Nephron progenitor cell (in vitro differentiated cells): ENCODE results near the gene REV1.

Experiments
- DNase-seq: peaks from one replicate; pipeline ENCODE4 v3.0.0; 2021
- H3K27ac Mint-ChIP-seq: 2 replicates; pipeline ENCODE4 v1.8.0; 2021; ENCODE audit warnings: mild to moderate bottlenecking, moderate library complexity, mixed read lengths
- H3K27me3 Mint-ChIP-seq: 2 replicates; pipeline ENCODE4 v1.8.0; 2021; ENCODE audit warnings: mild to moderate bottlenecking, low read depth, mixed read lengths; ENCODE audit not compliant: poor library complexity
- H3K36me3 Mint-ChIP-seq: 2 replicates; pipeline ENCODE4 v1.8.0; 2021; ENCODE audit warnings: low read depth, mixed read lengths
- H3K4me1 Mint-ChIP-seq: 2 replicates; pipeline ENCODE4 v1.8.0; 2021; ENCODE audit warnings: mixed read lengths
- H3K4me3 Mint-ChIP-seq: 2 replicates; pipeline ENCODE4 v1.8.0; 2021; ENCODE audit warnings: mild to moderate bottlenecking, moderate library complexity, mixed read lengths
- H3K9me3 Mint-ChIP-seq: 2 replicates; pipeline ENCODE4 v1.8.0; 2021; ENCODE audit warnings: mild to moderate bottlenecking, moderate library complexity, mixed read lengths
- CTCF ChIP-seq: fragments of 200-600 bp; sonication (generic); IDR thresholded peaks from 2 replicates; pipeline ENCODE4 v1.5.0; 2021; ENCODE audit warnings: antibody characterized with exemption

REV1 gene

GRCh38 chr2:99430614-99431291 lies 59.1 kb downstream of the REV1 start:
- TF ChIP-seq CTCF, result no peak
- Mint-ChIP-seq H3K9me3 (no peaks in the 10 kb centered on the region), H3K4me1 (no peaks in the 10 kb centered on the region), H3K4me3 (no peak overlapping the region), H3K36me3 (peaks cover 56% of the 10 kb centered on the region), H3K27me3 (peaks cover 7% of the 10 kb centered on the region), H3K27ac (peak overlapping the region; percentile 72)
- DNase-seq, result no peak

GRCh38 chr2:99425022-99425421 lies 64.8 kb downstream of the REV1 start:
- no peak for TF ChIP-seq CTCF
- DNase-seq, result no peak
- H3K9me3 Mint-ChIP-seq, result no peaks in the 10 kb centered on the region
- no peak overlapping the region for H3K4me3 Mint-ChIP-seq
- peaks cover 77% of the 10 kb centered on the region for H3K36me3 Mint-ChIP-seq
- peaks cover 7% of the 10 kb centered on the region for H3K27me3 Mint-ChIP-seq
- H3K4me1 Mint-ChIP-seq, result no peaks in the 10 kb centered on the region
- H3K27ac Mint-ChIP-seq, result no peak overlapping the region

- H3K4me1 Mint-ChIP-seq, result no peaks in the 10 kb centered on the region
- peaks cover 7% of the 10 kb centered on the region for H3K27me3 Mint-ChIP-seq
- no peak for TF ChIP-seq CTCF
- peaks cover 78% of the 10 kb centered on the region for H3K36me3 Mint-ChIP-seq
- DNase-seq, result no peak
- no peaks in the 10 kb centered on the region for H3K9me3 Mint-ChIP-seq
- H3K4me3 Mint-ChIP-seq, result no peak overlapping the region
- H3K27ac Mint-ChIP-seq, result no peak overlapping the region
Observed at GRCh38 chr2:99424371-99424770, 65.4 kb downstream of the REV1 start.

GRCh38 chr2:99422599-99422998 lies 67.2 kb downstream of the REV1 start:
- H3K27me3 Mint-ChIP-seq, result peaks cover 4% of the 10 kb centered on the region
- peaks cover 78% of the 10 kb centered on the region for H3K36me3 Mint-ChIP-seq
- no peak overlapping the region for H3K4me3 Mint-ChIP-seq
- H3K4me1 Mint-ChIP-seq, result no peaks in the 10 kb centered on the region
- H3K9me3 Mint-ChIP-seq, result no peaks in the 10 kb centered on the region
- no peak for TF ChIP-seq CTCF
- H3K27ac Mint-ChIP-seq, result no peak overlapping the region
- DNase-seq, result no peak

- TF ChIP-seq CTCF, result no peak
- Mint-ChIP-seq H3K27ac (no peak overlapping the region), H3K36me3 (peaks cover 74% of the 10 kb centered on the region)
Observed at GRCh38 chr2:99421469-99421868, 68.3 kb downstream of the REV1 start.

GRCh38 chr2:99420751-99421299 lies 69.0 kb downstream of the REV1 start:
- Mint-ChIP-seq H3K4me3 (no peak overlapping the region), H3K36me3 (peaks cover 78% of the 10 kb centered on the region), H3K27ac (peak overlapping the region; percentile 0), H3K9me3 (no peaks in the 10 kb centered on the region), H3K27me3 (no peaks in the 10 kb centered on the region), H3K4me1 (no peaks in the 10 kb centered on the region)
- no peak for TF ChIP-seq CTCF
- DNase-seq, result no peak

More at GRCh38 chr2:99421469-99421868, 68.3 kb downstream of the REV1 start:
- Mint-ChIP-seq H3K27me3 (no peaks in the 10 kb centered on the region), H3K4me1 (no peaks in the 10 kb centered on the region), H3K9me3 (no peaks in the 10 kb centered on the region), H3K4me3 (no peak overlapping the region)
- no peak for DNase-seq
